H1 (cell line): ENCODE data around the gene UNC119B. TPM values are rescaled to one million over a fixed set of nuclear protein-coding genes. Genes with fewer than 3 reads are reported as not detected.

Experiments used
- CHD1 ChIP-seq: IDR thresholded peaks from 2 replicates; pipeline ENCODE4 v1.6.1; 2012; ENCODE audit warnings: low read depth, low read length, improper control_type of control experiment
- CTBP2 ChIP-seq: IDR thresholded peaks from 2 replicates; pipeline ENCODE4 v1.7.0; 2011; ENCODE audit warnings: borderline replicate concordance, mild to moderate bottlenecking, moderate library complexity, mixed read lengths, low read length; ENCODE audit not compliant: insufficient read depth, insufficient read length
- FOSL1 ChIP-seq: IDR thresholded peaks from 2 replicates; pipeline ENCODE4 v1.6.1; 2011; ENCODE audit warnings: mild to moderate bottlenecking, low read depth, low read length, moderate library complexity; ENCODE audit not compliant: insufficient read depth
- GABPA ChIP-seq: IDR thresholded peaks from 2 replicates; pipeline ENCODE4 v1.6.1; 2011; ENCODE audit warnings: mild to moderate bottlenecking, low read length, moderate library complexity, borderline replicate concordance; ENCODE audit not compliant: insufficient read depth
- MAFK ChIP-seq: IDR thresholded peaks from 2 replicates; pipeline ENCODE4 v1.6.1; 2012; ENCODE audit warnings: low read depth, mild to moderate bottlenecking, improper control_type of control experiment, low read length
- SIRT6 ChIP-seq: IDR thresholded peaks from one replicate; pipeline ENCODE4 v1.7.1; 2012; ENCODE audit warnings: low read length, inconsistent platforms
- polyA plus RNA-seq, 7 experiments: library from polyadenylated mRNA; depleted of rRNA in 3 of 7; stranded (reverse) in 5 of 7; unstranded in 2 of 7; fragments of >200 nt in 5 of 7; fragments of 200-250 nt in 2 of 7; gene quantifications; 1 replicate in 5 of 7; 2 replicates in 1 of 7; 4 replicates in 1 of 7; pipeline versions ENCODE4 v1.2.1 to v1.2.3, GENCODE V29; 2011 to 2013; ENCODE audit warnings: missing spikeins in 2 of 7, mixed read lengths in 2 of 7
- total RNA-seq: library from RNA; stranded (reverse); fragmentation: NEBNext Ultra II Directional; extraction: Animal tissue kit (Norgen Biotek cat#: 25700); gene quantifications from 2 replicates; pipeline ENCODE4 v1.2.1, GENCODE V29; 2021
- TF ChIP-seq, protein P1 (sequence below), 3 experiments: IDR thresholded peaks; 1 replicate in 2 of 3; 2 replicates in 1 of 3; pipeline versions ENCODE4 v1.5.1 to v1.6.1; 2011; ENCODE audit warnings: low read length in 3 of 3, mild to moderate bottlenecking in 3 of 3, inconsistent platforms in 2 of 3, low read depth in 1 of 3, moderate library complexity in 1 of 3; ENCODE audit not compliant: insufficient read depth in 1 of 3; ENCODE audit errors: control extremely low read depth in 1 of 3
- TF ChIP-seq, protein P2 (sequence below): IDR thresholded peaks from 2 replicates; pipeline ENCODE4 v1.6.1; 2012; ENCODE audit warnings: inconsistent platforms

Gene UNC119B
- total and polyA plus RNA-seq, 2 of the 8 experiments (the other 6 are each of a cell fraction or from before 2014, with no cell fraction given) = 40.5 to 50.1 TPM

DNA sequence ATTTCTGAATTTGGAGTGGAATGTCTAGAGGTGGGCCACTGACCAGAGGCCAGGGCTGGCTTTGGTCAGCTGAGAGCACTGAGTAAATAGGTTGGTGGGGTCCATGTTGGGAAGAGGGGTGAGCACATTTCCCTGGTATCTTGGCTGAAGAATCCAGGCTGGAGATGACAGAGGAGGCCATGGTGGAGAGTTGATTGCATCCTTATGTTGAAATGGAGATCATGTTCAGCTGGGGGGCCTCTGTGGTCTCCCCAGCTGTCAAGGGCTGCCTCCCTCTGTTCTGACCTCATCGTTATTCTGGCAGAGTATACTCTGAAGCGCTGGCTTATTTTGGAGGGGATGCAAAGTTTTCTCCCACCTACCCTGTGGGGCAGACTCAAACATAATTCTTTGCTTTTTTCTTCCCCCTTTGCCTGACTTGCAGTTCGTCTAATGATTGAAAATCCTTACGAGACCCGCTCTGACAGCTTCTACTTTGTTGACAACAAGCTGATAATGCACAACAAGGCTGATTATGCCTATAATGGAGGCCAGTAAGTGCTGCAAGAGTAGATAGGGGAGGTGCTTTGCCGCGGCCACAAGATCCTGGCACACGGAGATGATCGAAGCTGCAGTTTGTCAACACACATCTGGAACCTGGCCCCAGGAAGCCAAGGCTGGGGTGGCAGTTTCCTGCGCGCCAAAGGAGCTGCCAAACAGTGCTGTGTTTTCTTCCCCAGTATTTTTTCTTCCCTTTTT, 9.4 kb downstream of the UNC119B start (continued):
- TF ChIP-seq GABPA = no peak
- TF ChIP-seq CHD1 = no peak
- TF ChIP-seq, protein P1, sequence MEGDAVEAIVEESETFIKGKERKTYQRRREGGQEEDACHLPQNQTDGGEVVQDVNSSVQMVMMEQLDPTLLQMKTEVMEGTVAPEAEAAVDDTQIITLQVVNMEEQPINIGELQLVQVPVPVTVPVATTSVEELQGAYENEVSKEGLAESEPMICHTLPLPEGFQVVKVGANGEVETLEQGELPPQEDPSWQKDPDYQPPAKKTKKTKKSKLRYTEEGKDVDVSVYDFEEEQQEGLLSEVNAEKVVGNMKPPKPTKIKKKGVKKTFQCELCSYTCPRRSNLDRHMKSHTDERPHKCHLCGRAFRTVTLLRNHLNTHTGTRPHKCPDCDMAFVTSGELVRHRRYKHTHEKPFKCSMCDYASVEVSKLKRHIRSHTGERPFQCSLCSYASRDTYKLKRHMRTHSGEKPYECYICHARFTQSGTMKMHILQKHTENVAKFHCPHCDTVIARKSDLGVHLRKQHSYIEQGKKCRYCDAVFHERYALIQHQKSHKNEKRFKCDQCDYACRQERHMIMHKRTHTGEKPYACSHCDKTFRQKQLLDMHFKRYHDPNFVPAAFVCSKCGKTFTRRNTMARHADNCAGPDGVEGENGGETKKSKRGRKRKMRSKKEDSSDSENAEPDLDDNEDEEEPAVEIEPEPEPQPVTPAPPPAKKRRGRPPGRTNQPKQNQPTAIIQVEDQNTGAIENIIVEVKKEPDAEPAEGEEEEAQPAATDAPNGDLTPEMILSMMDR (IDR thresholded peaks at IDR 0.05; ENCODE audit: control extremely low read depth in 1 of 3, insufficient read depth in 1 of 3, low read depth in 1 of 3, low read length in 3 of 3) = no peak
- TF ChIP-seq SIRT6 = no peak
- TF ChIP-seq, protein P2, sequence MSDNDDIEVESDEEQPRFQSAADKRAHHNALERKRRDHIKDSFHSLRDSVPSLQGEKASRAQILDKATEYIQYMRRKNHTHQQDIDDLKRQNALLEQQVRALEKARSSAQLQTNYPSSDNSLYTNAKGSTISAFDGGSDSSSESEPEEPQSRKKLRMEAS = no peak
- no peak for TF ChIP-seq CTBP2
- TF ChIP-seq MAFK = no peak
- no peak for TF ChIP-seq FOSL1
